Ramos (cell line): ENCODE results near the gene RDH5.

Experiments
- in situ Hi-C: fragments of 300-500 bp; cut with MboI; formaldehyde crosslinking; loops from one replicate; pipeline ENCODE4 v1.14.3; 2022; ENCODE audit warnings: low sequenced_read_pairs; ENCODE audit not compliant: unreplicated experiment

RDH5 gene

DNA sequence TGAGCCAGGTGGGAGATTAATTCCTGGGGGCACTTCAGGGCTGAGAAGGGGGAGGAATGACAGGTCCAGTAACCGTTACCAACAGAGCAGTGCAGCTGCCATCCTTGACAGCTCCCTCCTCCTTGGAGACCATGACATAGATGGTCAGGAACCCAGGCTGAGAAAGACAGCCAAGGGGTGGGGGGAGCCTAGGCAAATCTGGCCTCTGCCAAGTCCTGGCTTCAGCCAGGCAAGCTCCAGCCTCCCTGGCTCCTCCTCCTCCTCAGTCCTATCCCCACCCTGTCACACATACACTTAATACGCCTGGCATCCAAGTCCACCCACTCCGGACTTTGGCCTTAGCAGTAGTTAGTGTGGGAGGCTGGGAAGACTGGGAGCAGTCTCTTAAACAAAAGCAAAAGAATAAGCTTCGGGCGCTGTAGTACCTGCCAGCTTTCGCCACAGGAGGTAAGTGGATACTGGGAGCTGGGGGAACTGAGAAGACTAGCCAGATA lies at the start of gene RDH5:
Gene RDH5 (plus strand): TSS at position 323 of the 494 bp plus-strand sequence. CDS start 792 bp downstream, outside the sequence.
- in situ Hi-C loops, result loop anchor here (5.0 kb wide), 1 partner anchor 63 kb away; no protein-coding TSS in a partner anchor

- in situ Hi-C loops, result no loop called here
Observed at GRCh38 chr12:55671746-55672145, 48.4 kb upstream of the RDH5 start.

DNA sequence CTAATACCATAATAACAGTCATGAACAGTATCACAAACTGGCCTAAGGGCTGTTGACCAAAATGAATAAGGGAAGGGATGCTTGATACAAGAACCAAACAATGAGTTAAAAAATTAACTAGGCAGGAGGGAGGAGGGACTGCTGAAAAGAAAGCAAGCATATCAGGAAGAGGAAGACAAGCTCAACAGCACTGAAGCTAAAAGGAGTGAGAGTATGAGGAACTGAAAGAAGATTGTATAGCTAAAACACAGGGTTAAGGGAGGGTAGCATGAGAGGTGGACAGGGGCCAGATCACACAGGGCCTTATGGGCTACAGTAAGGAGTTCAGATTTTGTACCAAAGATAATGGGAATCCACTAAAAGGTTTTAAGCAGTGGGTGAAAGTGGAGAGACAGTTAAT lies 46.6 kb upstream of the RDH5 start:
- in situ Hi-C loops, result no loop called here

DNA sequence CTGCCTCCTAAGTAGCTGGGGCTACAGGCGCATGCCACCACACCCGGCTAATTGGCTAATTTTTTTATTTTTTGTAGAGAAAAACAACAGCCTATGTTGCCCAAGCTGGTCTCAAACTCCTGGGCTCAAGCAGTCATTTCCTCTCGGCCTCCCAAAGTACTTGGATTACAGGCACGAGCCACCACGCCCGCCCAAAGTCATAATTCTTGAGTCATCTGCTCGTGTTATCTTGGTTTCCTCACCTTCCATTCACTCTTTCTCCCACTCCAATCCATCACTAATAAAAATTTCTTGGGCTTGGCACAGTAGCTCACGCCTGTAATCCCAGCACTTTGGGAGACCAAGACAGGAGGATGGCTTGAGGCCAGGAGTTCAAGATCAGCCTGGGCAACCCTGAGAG lies 44.5 kb upstream of the RDH5 start:
- in situ Hi-C loops, result no loop called here

- in situ Hi-C loops, result no loop called here
Observed at GRCh38 chr12:55676707-55677106, 43.5 kb upstream of the RDH5 start.

DNA sequence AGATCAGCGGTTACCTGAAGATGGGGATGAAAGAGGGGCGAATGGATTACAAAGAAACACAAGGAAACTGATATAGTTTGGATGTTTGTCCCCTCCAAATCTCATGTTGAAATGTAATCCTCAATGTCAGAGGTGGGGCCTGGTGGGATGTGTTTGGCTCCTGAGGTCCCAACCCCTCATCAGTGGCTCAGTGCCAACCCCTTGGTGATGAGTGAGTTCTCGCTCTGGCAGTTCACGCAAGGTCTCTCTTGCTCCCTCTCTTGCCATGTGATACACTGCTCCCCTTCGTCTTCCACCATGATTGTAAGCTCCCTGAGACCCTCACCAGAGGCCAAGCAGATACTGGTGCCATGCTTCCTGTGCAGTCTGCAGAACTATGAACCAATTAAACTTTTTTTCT lies 40.5 kb upstream of the RDH5 start:
- in situ Hi-C loops, result no loop called here

- in situ Hi-C loops, result no loop called here
Observed at GRCh38 chr12:55681142-55682077, 38.8 kb upstream of the RDH5 start.

DNA sequence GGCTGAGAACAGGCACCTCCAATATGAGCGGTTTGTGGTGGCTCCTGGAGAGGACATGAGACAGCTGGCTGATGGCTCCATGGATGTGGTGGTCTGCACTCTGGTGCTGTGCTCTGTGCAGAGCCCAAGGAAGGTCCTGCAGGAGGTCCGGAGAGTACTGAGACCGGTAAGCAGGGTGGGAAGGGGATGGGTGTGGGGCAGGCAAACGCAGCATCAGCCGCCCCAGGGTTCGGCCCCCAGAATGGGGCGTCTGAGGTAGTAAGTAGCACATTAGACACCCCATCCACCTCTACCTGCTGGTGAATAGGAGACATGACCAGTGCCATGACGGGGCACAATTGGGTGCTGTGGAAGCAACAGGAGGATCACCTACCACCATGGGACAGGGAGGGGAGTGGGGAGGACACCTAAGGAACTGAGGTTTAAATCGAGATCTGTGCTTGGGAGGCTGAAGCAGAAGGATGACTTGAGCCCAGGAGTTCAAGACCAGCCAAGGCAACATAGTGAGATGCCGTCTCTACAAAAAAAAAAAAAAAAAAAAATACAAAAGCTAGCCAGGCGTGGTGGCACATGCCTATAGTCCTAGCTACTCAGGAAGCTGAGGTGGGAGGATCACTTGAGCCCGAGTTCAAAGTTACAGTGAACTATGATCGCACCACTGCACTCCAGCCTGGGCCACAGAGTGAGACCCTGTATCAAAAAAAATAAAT lies 38.0 kb upstream of the RDH5 start:
- in situ Hi-C loops, result no loop called here

DNA sequence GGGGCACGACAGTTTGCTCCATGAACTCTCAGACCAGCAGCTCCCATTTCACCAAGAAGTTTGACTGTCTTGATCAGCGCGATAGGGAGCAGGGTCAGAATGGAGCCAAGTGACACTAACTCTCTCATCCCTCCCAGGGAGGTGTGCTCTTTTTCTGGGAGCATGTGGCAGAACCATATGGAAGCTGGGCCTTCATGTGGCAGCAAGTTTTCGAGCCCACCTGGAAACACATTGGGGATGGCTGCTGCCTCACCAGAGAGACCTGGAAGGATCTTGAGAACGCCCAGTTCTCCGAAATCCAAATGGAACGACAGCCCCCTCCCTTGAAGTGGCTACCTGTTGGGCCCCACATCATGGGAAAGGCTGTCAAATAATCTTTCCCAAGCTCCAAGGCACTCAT lies 36.5 kb upstream of the RDH5 start:
- in situ Hi-C loops, result no loop called here

DNA sequence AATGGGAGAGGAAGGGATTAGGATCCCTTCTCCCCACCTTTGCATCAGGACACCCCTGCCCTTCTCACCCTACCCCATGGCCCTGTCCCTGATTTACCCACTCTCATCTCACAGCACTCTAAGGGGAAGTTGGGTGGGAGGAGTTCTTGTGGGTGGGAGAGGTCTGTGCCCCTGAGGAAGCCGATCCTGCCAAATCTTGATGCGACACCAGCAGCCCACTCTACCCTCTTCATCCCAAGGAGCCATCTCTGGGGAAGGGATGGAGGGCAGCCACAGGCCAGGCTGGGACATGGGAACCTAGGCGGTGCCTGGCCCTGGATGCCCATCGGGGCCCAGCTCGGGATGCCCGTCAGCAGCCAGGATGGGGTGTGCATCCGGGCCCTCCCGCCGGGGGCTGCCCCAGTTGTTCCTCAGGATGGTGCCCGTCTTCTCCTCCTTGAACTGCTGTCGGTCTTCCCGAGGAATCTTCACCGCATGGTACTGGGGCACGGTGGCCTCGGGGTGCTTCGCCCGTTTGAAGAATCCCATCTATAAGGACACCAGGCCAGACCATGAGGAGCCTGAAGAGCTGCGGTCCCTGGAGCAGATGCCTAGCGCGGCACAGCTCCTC lies 35.3 kb upstream of the RDH5 start:
- in situ Hi-C loops, result no loop called here

- in situ Hi-C loops, result no loop called here
Observed at GRCh38 chr12:55685671-55686070, 34.5 kb upstream of the RDH5 start.

DNA sequence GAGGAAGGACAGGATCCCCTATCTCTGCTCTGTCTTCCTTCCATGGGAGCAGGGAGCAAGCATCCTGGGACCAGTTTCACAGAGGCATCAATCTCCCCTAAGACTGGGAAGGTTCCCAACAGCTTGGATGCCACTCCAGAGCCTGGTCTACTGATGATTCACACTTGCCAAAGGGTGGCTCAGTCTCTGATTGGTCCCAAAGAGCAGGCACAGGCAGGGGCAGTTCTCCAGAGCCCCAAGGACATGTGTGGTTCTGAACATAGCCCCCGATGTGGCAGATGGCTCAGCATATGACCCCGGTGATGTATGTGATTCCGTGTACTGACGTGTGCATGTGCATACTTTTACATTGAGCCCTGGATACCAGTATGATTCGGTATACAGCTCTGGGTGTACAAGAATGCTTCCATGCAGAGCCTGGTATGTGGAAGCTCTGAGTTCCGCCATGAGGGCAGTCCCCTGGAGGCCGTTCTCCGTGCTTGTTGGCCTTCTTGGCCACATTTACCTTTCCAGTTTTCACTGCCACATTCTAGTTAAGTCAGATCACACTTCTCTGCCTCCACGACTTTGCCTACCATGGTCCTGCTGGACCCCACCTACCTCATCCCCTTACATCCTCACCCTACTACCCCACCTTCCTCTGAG lies 33.7 kb upstream of the RDH5 start:
- in situ Hi-C loops, result no loop called here

DNA sequence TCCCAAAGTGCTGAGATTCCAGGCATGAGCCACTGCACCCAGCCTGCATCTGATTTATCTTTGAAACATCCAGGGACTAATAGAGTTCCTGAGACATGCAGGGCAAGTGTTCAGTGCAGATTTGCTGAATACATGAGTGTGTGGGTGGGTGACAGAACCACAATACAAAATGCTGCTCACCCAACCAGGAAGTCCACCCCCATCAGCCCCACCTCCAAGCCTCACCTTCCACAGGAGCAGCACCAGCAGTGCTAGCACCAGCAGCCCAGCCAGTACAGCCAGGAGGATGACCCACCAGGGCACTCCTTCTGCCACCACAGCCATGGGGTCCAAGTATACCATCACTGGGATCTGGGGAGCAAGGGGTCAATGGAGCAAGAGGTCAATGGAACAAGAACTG lies 32.4 kb upstream of the RDH5 start:
- in situ Hi-C loops, result no loop called here

DNA sequence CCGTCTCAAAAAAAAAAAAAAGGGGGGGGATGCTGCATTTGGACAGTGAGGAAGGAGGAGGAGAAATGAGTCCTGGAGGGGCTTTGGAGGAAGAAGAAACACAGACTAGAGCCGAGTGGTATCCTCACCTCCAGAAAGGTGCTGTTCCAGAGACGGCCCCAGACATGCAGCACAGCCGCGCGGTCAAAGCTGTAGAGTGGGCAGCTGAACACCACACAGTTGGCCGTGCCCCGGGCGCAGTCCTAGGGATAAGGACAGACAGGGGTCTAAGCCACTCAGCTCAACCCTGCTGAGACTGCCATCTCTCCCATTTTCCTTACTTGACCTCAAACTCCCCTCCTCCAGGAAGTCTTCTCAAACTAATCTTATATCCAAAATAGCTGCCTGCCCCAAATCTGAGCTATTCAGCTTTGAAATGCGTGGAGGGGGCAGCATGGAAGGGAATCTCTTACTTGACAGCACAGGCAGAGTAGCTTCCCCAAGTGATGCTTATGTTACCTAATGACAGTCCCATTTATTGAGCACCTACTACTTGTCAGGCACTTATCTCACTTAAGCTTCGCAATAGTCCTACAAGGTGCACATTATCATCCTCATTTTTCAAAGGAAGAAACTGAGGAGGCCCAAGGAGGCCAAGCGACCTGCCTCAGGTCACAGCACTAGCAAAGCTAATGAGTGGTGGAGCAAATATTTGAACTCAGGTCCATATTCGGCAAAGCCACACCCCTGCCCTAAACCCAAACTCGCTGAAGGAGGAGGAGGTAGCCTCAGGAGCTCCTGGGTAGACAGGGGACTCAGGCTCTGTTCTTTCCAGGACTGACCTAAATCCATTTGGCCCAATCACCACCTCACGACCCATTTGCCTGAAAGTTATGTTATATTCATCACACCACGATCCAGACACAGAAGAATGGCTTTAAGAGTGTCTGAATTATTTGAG lies 31.2 kb upstream of the RDH5 start:
- in situ Hi-C loops, result no loop called here

GRCh38 chr12:55692631-55693322 lies 27.4 kb upstream of the RDH5 start:
- in situ Hi-C loops, result no loop called here

DNA sequence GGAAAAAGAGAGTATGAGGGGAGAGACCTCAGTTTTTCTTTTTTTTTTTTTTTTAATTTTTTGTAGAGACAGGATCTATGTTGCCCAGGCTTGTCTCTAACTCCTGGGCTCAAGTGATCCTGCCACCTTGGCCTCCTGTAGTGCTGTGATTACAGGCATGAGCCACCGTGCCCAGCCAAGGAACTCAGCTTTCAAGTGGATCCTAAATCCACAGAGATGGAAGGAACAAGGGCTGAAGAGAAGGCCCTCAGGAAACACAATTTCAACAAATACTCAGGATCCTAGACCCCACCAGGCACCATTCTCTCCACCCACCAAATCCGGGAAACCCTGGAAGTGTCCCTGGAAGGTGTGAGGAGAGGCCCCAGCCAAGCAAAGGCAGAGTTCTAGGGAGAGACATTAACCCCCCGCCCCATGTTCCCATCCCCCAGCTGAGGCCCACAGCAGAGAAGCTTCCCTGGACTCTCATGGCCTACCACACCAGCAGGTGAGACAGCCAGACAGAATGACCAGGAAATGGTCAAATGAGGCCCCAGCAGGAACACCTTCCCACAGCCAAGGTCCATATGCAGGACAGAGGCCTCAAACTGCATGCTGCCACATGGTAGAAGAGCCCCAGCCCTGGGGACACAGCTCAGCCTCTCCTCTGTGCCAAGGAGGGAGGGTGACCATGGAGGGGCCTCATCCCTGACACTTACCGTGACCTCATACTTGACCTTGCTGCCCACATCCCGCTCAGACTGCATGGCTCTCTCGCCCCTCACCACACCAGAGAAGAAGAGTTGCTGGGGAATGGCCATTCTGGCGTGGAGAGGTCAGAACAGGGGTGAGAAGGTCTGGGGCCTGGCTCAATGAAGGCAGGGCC lies 26.6 kb upstream of the RDH5 start:
- in situ Hi-C loops, result no loop called here

- in situ Hi-C loops, result no loop called here
Observed at GRCh38 chr12:55694188-55694515, 26.0 kb upstream of the RDH5 start.

GRCh38 chr12:55694651-55695050 lies 25.5 kb upstream of the RDH5 start:
- in situ Hi-C loops, result no loop called here
